HFFc6 (cell line): ENCODE data around the gene TMEM272. TPM values are rescaled to one million over a fixed set of nuclear protein-coding genes. Genes with fewer than 3 reads are reported as not detected.

ENCODE experiments used
- DNase-seq: peaks from one replicate; pipeline ENCODE4 v3.0.0-alpha.2; 2018
- H3K27ac Mint-ChIP-seq: 2 replicates; pipeline ENCODE4 v1.8.0; 2020; ENCODE audit warnings: mild to moderate bottlenecking, mixed read lengths
- H3K27me3 Mint-ChIP-seq: 2 replicates; pipeline ENCODE4 v1.8.0; 2021; ENCODE audit warnings: mild to moderate bottlenecking, moderate library complexity, mixed read lengths; ENCODE audit not compliant: insufficient read depth
- H3K36me3 Mint-ChIP-seq: 2 replicates; pipeline ENCODE4 v1.8.0; 2021; ENCODE audit warnings: low read depth, mixed read lengths
- H3K4me1 Mint-ChIP-seq: 2 replicates; pipeline ENCODE4 v1.8.0; 2020; ENCODE audit warnings: low read depth, mixed read lengths
- H3K4me3 Mint-ChIP-seq: 2 replicates; pipeline ENCODE4 v1.8.0; 2020; ENCODE audit warnings: mild to moderate bottlenecking, moderate library complexity, mixed read lengths
- H3K9me3 Mint-ChIP-seq: 2 replicates; pipeline ENCODE4 v1.8.0; 2020; ENCODE audit warnings: mild to moderate bottlenecking, mixed read lengths
- CTCF ChIP-seq: fragments of 200-600 bp; sonication (generic); IDR thresholded peaks from 2 replicates; pipeline ENCODE4 v1.5.0; 2021; ENCODE audit warnings: antibody characterized with exemption, mild to moderate bottlenecking
- total RNA-seq, 6 experiments: library from RNA; stranded (reverse); fragmentation: NEBNext Ultra II Directional; extraction: Animal tissue kit (Norgen Biotek cat#: 25700); gene quantifications; 2 replicates in 1 of 6; 3 replicates in 5 of 6; pipeline ENCODE4 v1.2.3, GENCODE V29; 2021

The TMEM272 gene
- total RNA-seq, 6 experiments from 2014 or later: not detected

GRCh38 chr13:51883226-51883600 lies 38.2 kb upstream of the TMEM272 start:
- H3K27me3 Mint-ChIP-seq: peaks cover 33% of the 10 kb centered on the region
- H3K9me3 Mint-ChIP-seq: no peaks in the 10 kb centered on the region
- no peak for DNase-seq
- no peak overlapping the region for H3K4me3 Mint-ChIP-seq
- no peaks in the 10 kb centered on the region for H3K4me1 Mint-ChIP-seq
- no peak for TF ChIP-seq CTCF
- H3K36me3 Mint-ChIP-seq: no peaks in the 10 kb centered on the region
- H3K27ac Mint-ChIP-seq: no peak overlapping the region

- TF ChIP-seq CTCF: no peak
Measured at GRCh38 chr13:51882570-51883225, 37.7 kb upstream of the TMEM272 start.

DNA sequence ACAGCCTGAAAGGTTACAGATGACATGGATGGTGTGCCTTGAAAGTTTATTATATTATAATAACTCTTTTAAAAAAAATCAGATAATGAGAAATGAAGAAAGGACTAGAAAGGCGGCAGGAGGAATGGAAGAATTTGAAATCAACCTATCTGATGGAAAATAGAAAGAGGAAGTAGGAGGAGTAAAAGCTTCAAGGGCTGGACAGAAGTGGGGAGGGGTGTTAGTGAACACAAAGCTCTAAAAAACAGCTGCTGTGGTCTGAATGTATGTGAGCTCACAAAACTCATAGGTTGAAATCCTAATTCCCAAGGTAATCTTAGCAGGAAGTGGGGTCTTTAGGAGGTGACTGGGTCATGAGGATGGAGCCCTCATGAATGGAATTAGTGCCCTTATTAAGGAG lies 36.3 kb upstream of the TMEM272 start:
- Mint-ChIP-seq H3K36me3 (no peaks in the 10 kb centered on the region), H3K4me1 (no peaks in the 10 kb centered on the region), H3K27me3 (peaks cover 29% of the 10 kb centered on the region), H3K4me3 (no peak overlapping the region), H3K27ac (no peak overlapping the region), H3K9me3 (no peaks in the 10 kb centered on the region)
- TF ChIP-seq CTCF: no peak
- DNase-seq: no peak

More at GRCh38 chr13:51882570-51883225, 37.7 kb upstream of the TMEM272 start:
- Mint-ChIP-seq H3K9me3 (no peaks in the 10 kb centered on the region), H3K36me3 (no peaks in the 10 kb centered on the region), H3K27me3 (peaks cover 36% of the 10 kb centered on the region), H3K27ac (no peak overlapping the region), H3K4me3 (no peak overlapping the region), H3K4me1 (no peaks in the 10 kb centered on the region)
- no peak for DNase-seq

- Mint-ChIP-seq H3K27ac (no peak overlapping the region), H3K4me3 (no peak overlapping the region), H3K4me1 (no peaks in the 10 kb centered on the region), H3K27me3 (peaks cover 26% of the 10 kb centered on the region), H3K36me3 (no peaks in the 10 kb centered on the region), H3K9me3 (no peaks in the 10 kb centered on the region)
- TF ChIP-seq CTCF: no peak
- no peak for DNase-seq
Measured at GRCh38 chr13:51879133-51879532, 34.2 kb upstream of the TMEM272 start.

DNA sequence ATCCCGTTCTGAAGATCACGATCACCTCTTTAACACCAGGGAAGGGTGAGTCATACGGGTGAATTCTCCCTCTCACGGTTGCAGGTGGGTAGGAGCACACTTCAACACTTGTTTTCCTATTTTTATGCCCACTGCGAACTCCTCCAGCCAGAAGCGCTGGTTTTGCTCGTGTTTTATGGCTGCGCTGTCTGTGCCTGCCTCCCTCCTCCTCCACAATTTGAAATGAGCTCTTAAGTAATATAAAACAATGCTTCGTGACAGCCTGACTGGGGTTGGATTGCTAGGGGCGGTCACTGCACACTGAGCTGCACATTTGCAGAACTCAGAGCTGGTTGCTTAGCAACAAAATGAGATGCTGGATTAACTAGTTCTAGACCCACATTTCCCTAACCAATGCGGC lies 29.7 kb upstream of the TMEM272 start:
- no peaks in the 10 kb centered on the region for H3K36me3 Mint-ChIP-seq
- no peaks in the 10 kb centered on the region for H3K9me3 Mint-ChIP-seq
- DNase-seq: no peak
- no peak overlapping the region for H3K4me3 Mint-ChIP-seq
- TF ChIP-seq CTCF: no peak
- no peaks in the 10 kb centered on the region for H3K4me1 Mint-ChIP-seq
- H3K27me3 Mint-ChIP-seq: peaks cover 37% of the 10 kb centered on the region
- no peak overlapping the region for H3K27ac Mint-ChIP-seq
